Naive thymus-derived CD4-positive, alpha-beta T cell (primary cell): Measurements from ENCODE around the gene C1orf146. TPM values are rescaled to one million over a fixed set of nuclear protein-coding genes. Genes with fewer than 3 reads are reported as not detected.

ENCODE experiments used
- ATAC-seq: fragments of 150-1000 bp; cut with Tn5 transposase; 2 replicates; pipeline ENCODE4 v1.10.0; 2021; ENCODE audit warnings: mild to moderate bottlenecking, moderate library complexity
- CTCF ChIA-PET: fragments of 350-600 bp; sonication (Branson Sonifier 250); formaldehyde crosslinking; loops from one replicate; lab custom pipeline; 2021; ENCODE audit warnings: antibody characterized with exemption; lab: Charles Lee
- POLR2A ChIA-PET: fragments of 350-600 bp; sonication (Branson Sonifier 250); formaldehyde crosslinking; loops from one replicate; lab custom pipeline; 2021; ENCODE audit warnings: antibody characterized with exemption, inconsistent platforms; lab: Charles Lee
- DNase-seq, 9 donors: peaks; one replicate each; pipeline versions ENCODE4 v3.0.0 to v3.0.0-alpha.2; 2020 to 2022; ENCODE audit warnings: mixed read lengths in 1 of 9
- H3K27ac ChIP-seq: one replicate; pipeline ENCODE4 v1.7.0; 2013; ENCODE audit warnings: mild to moderate bottlenecking, low read depth, low read length, moderate library complexity
- H3K27me3 ChIP-seq, 2 donors: one replicate each; pipeline ENCODE4 v1.7.0; 2013; ENCODE audit warnings: low read length in 2 of 2, mild to moderate bottlenecking in 2 of 2, moderate library complexity in 2 of 2; ENCODE audit not compliant: control insufficient read depth in 2 of 2, insufficient read depth in 2 of 2
- H3K36me3 ChIP-seq, 3 experiments: 1 replicate in 2 of 3; 2 replicates in 1 of 3; pipeline ENCODE4 v1.7.0; 2013; ENCODE audit warnings: low read length in 3 of 3, mild to moderate bottlenecking in 3 of 3, moderate library complexity in 1 of 3; ENCODE audit not compliant: insufficient read depth in 3 of 3, control insufficient read depth in 2 of 3
- H3K4me1 ChIP-seq, 2 donors: one replicate each; pipeline ENCODE4 v1.7.0; 2013; ENCODE audit warnings: low read length in 2 of 2, mild to moderate bottlenecking in 2 of 2, moderate library complexity in 1 of 2; ENCODE audit not compliant: control insufficient read depth in 2 of 2, insufficient read depth in 2 of 2
- H3K4me3 ChIP-seq: 2 replicates; pipeline ENCODE4 v1.7.0; 2013; ENCODE audit warnings: mild to moderate bottlenecking, low read length
- H3K9me3 ChIP-seq, 3 experiments: 1 replicate in 2 of 3; 2 replicates in 1 of 3; pipeline ENCODE4 v1.7.0; 2013; ENCODE audit warnings: low read length in 3 of 3; ENCODE audit not compliant: control insufficient read depth in 2 of 3
- H3K27ac Mint-ChIP-seq, 9 donors: one replicate each; pipeline ENCODE4 v1.8.0; 2020 to 2022; ENCODE audit warnings: mixed read lengths in 9 of 9, mild to moderate bottlenecking in 8 of 9, moderate library complexity in 5 of 9, inconsistent platforms in 2 of 9
- H3K27me3 Mint-ChIP-seq, 5 donors: one replicate each; pipeline ENCODE4 v1.8.0; 2021 to 2022; ENCODE audit warnings: mixed read lengths in 5 of 5, mild to moderate bottlenecking in 1 of 5
- H3K36me3 Mint-ChIP-seq, 5 donors: one replicate each; pipeline ENCODE4 v1.8.0; 2020 to 2022; ENCODE audit warnings: mixed read lengths in 5 of 5, mild to moderate bottlenecking in 3 of 5, inconsistent platforms in 1 of 5
- H3K4me1 Mint-ChIP-seq, 7 donors: one replicate each; pipeline ENCODE4 v1.8.0; 2020 to 2022; ENCODE audit warnings: mixed read lengths in 7 of 7, mild to moderate bottlenecking in 3 of 7, inconsistent platforms in 1 of 7
- H3K4me3 Mint-ChIP-seq, 10 donors: one replicate each; pipeline ENCODE4 v1.8.0; 2020 to 2022; ENCODE audit warnings: mild to moderate bottlenecking in 10 of 10, mixed read lengths in 10 of 10, moderate library complexity in 6 of 10, inconsistent platforms in 2 of 10
- H3K9me3 Mint-ChIP-seq, 11 donors: one replicate each; pipeline ENCODE4 v1.8.0; 2020 to 2022; ENCODE audit warnings: mixed read lengths in 11 of 11, mild to moderate bottlenecking in 4 of 11, inconsistent platforms in 1 of 11, moderate library complexity in 1 of 11
- intact Hi-C, 2 donors: fragments of 100-400 bp; cut with micrococcal nuclease; formaldehyde crosslinking; loops; one replicate each; pipeline ENCODE4 v1.15.1; 2023
- polyA plus RNA-seq, 2 donors: library from polyadenylated mRNA; unstranded; fragments of 300-500 nt; fragmentation: Illumina TruSeq; gene quantifications; one replicate each; pipeline ENCODE4 v1.2.3, GENCODE V29; 2021
- total RNA-seq, 6 experiments: library from RNA in 5 of 6; stranded (reverse) in 5 of 6; gene quantifications; 1 replicate in 5 of 6; 2 replicates in 1 of 6; pipeline ENCODE4 v1.2.3 and lab custom pipeline; 2021 to 2026

The C1orf146 gene
- total and polyA plus RNA-seq, 7 experiments from 2014 or later: not detected

GRCh38 chr1:92211166-92211565 is 6.5 kb upstream of the C1orf146 start:
- ATAC-seq: no peak
- CTCF ChIA-PET: interaction anchor here (1.4 kb wide), 1 partner anchor 9 kb away, joined by 5 read pairs; no protein-coding TSS in a partner anchor

GRCh38 chr1:92218559-92218958 is 844 bp downstream of the C1orf146 start:
- intact Hi-C loops: no loop called here
- Mint-ChIP-seq H3K4me3 (no peak overlapping the region), H3K4me1 (no peaks in the 10 kb centered on the region), H3K9me3 (peaks cover 0 to 6% (median 0%) of the 10 kb centered on the region in 11 donors), H3K27me3 (no peaks in the 10 kb centered on the region), H3K27ac (no peak overlapping the region), H3K36me3 (peaks cover 0 to 7% (median 0%) of the 10 kb centered on the region in 5 donors)
- ATAC-seq (no peak), DNase-seq (no peak)
- Histone ChIP-seq H3K27me3 (no peaks in the 10 kb centered on the region), H3K4me1 (no peaks in the 10 kb centered on the region), H3K27ac (no peak overlapping the region), H3K4me3 (no peak overlapping the region), H3K36me3 (no peaks in the 10 kb centered on the region), H3K9me3 (no peaks in the 10 kb centered on the region)
- ChIA-PET CTCF (no interaction called here), POLR2A (no interaction called here)

More at GRCh38 chr1:92211166-92211565, 6.5 kb upstream of the C1orf146 start:
- Mint-ChIP-seq H3K27me3 (peaks cover 0 to 2% (median 0%) of the 10 kb centered on the region in 5 donors), H3K4me3 (no peak overlapping the region), H3K9me3 (peaks cover 0 to 9% (median 0%) of the 10 kb centered on the region in 11 donors), H3K27ac (no peak overlapping the region), H3K36me3 (peaks cover 0 to 7% (median 3%) of the 10 kb centered on the region in 5 donors), H3K4me1 (peaks cover 7 to 33% (median 23%) of the 10 kb centered on the region in 7 donors)
- Histone ChIP-seq H3K27ac (no peak overlapping the region), H3K36me3 (no peaks in the 10 kb centered on the region), H3K9me3 (no peaks in the 10 kb centered on the region), H3K4me3 (no peak overlapping the region), H3K4me1 (peaks cover 0 to 17% of the 10 kb centered on the region in 2 donors), H3K27me3 (no peaks in the 10 kb centered on the region)
- no peak for DNase-seq
- intact Hi-C loops: no loop called here
- POLR2A ChIA-PET: no interaction called here

- POLR2A ChIA-PET: no interaction called here
- CTCF ChIA-PET: no interaction called here
Observed at GRCh38 chr1:92219028-92219427, 1.3 kb downstream of the C1orf146 start.

GRCh38 chr1:92228401-92228800 is 10.7 kb downstream of the C1orf146 start:
- ChIA-PET POLR2A (no interaction called here), CTCF (no interaction called here)
- Mint-ChIP-seq H3K4me1 (no peaks in the 10 kb centered on the region), H3K9me3 (peaks cover 0 to 3% (median 0%) of the 10 kb centered on the region in 11 donors), H3K36me3 (no peaks in the 10 kb centered on the region), H3K27me3 (peaks cover 0 to 4% (median 0%) of the 10 kb centered on the region in 5 donors), H3K27ac (no peak overlapping the region), H3K4me3 (no peak overlapping the region)
- H3K36me3 ChIP-seq: no peaks in the 10 kb centered on the region
- DNase-seq (no peak), ATAC-seq (no peak)
- intact Hi-C loops: no loop called here
- no peaks in the 10 kb centered on the region for H3K9me3 ChIP-seq
- no peak overlapping the region for H3K27ac ChIP-seq
- H3K27me3 ChIP-seq: no peaks in the 10 kb centered on the region
- H3K4me3 ChIP-seq: no peak overlapping the region
- no peaks in the 10 kb centered on the region for H3K4me1 ChIP-seq

More at GRCh38 chr1:92219028-92219427, 1.3 kb downstream of the C1orf146 start:
- Histone ChIP-seq H3K36me3 (no peaks in the 10 kb centered on the region), H3K9me3 (no peaks in the 10 kb centered on the region), H3K4me3 (no peak overlapping the region), H3K4me1 (no peaks in the 10 kb centered on the region), H3K27ac (no peak overlapping the region), H3K27me3 (no peaks in the 10 kb centered on the region)
- DNase-seq (no peak), ATAC-seq (no peak)
- Mint-ChIP-seq H3K27ac (no peak overlapping the region), H3K27me3 (no peaks in the 10 kb centered on the region), H3K4me1 (no peaks in the 10 kb centered on the region), H3K36me3 (peaks cover 0 to 7% (median 0%) of the 10 kb centered on the region in 5 donors), H3K9me3 (peaks cover 0 to 6% (median 0%) of the 10 kb centered on the region in 11 donors), H3K4me3 (no peak overlapping the region)
- intact Hi-C loops: no loop called here

- ChIA-PET CTCF (interaction anchor here (0.7 kb wide), 1 partner anchor 184 kb away, joined by 3 read pairs; no protein-coding TSS in a partner anchor), POLR2A (interaction anchor here (0.7 kb wide), 1 partner anchor 202 kb away, joined by 3 read pairs; no protein-coding TSS in a partner anchor)
- Histone ChIP-seq H3K27ac (no peak overlapping the region), H3K4me1 (no peaks in the 10 kb centered on the region), H3K4me3 (no peak overlapping the region), H3K9me3 (no peaks in the 10 kb centered on the region), H3K27me3 (no peaks in the 10 kb centered on the region), H3K36me3 (no peaks in the 10 kb centered on the region)
- intact Hi-C loops: no loop called here
- Mint-ChIP-seq H3K4me3 (no peak overlapping the region), H3K36me3 (no peaks in the 10 kb centered on the region), H3K27ac (no peak overlapping the region), H3K27me3 (peaks cover 0 to 4% (median 0%) of the 10 kb centered on the region in 5 donors), H3K4me1 (no peaks in the 10 kb centered on the region), H3K9me3 (peaks cover 0 to 3% (median 0%) of the 10 kb centered on the region in 11 donors)
- DNase-seq: no peak
- no peak for ATAC-seq
Observed at GRCh38 chr1:92230736-92231135, 13.0 kb downstream of the C1orf146 start.

- Histone ChIP-seq H3K27me3 (no peaks in the 10 kb centered on the region), H3K4me1 (no peaks in the 10 kb centered on the region), H3K36me3 (no peaks in the 10 kb centered on the region), H3K4me3 (no peak overlapping the region), H3K9me3 (no peaks in the 10 kb centered on the region), H3K27ac (no peak overlapping the region)
- POLR2A ChIA-PET: interaction anchor here (0.6 kb wide), 1 partner anchor 321 kb away, joined by 3 read pairs; no protein-coding TSS in a partner anchor
- H3K27me3 Mint-ChIP-seq: peaks cover 0 to 15% (median 5%) of the 10 kb centered on the region in 5 donors
- peaks cover 0 to 2% (median 0%) of the 10 kb centered on the region in 7 donors for H3K4me1 Mint-ChIP-seq
- H3K27ac Mint-ChIP-seq: no peak overlapping the region
- no peak overlapping the region for H3K4me3 Mint-ChIP-seq
- DNase-seq: no peak
- H3K9me3 Mint-ChIP-seq: peaks cover 0 to 2% (median 0%) of the 10 kb centered on the region in 11 donors
- intact Hi-C loops: no loop called here
- no peak for ATAC-seq
- CTCF ChIA-PET: interaction anchor here (1.2 kb wide), 1 partner anchor 59 kb away, joined by 3 read pairs; no protein-coding TSS in a partner anchor
- H3K36me3 Mint-ChIP-seq: peaks cover 0 to 2% (median 0%) of the 10 kb centered on the region in 5 donors
Observed at GRCh38 chr1:92240034-92240433, 22.3 kb downstream of the C1orf146 start.

- Histone ChIP-seq H3K9me3 (no peaks in the 10 kb centered on the region), H3K4me3 (no peak overlapping the region), H3K36me3 (peaks cover 0 to 6% (median 0%) of the 10 kb centered on the region in 3 experiments), H3K27ac (no peak overlapping the region), H3K27me3 (no peaks in the 10 kb centered on the region), H3K4me1 (no peaks in the 10 kb centered on the region)
- ChIA-PET CTCF (no interaction called here), POLR2A (no interaction called here)
- intact Hi-C loops: no loop called here
- Mint-ChIP-seq H3K27me3 (peaks cover 0 to 2% (median 0%) of the 10 kb centered on the region in 5 donors), H3K4me3 (no peak overlapping the region), H3K27ac (peak overlapping the region in 4 of 9 donors; percentile 15 to 53 (median 32)), H3K9me3 (peaks cover 0 to 1% (median 0%) of the 10 kb centered on the region in 11 donors), H3K36me3 (peaks cover 0 to 16% (median 5%) of the 10 kb centered on the region in 5 donors), H3K4me1 (peaks cover 0 to 2% (median 0%) of the 10 kb centered on the region in 7 donors)
- ATAC-seq (no peak), DNase-seq (no peak)
Observed at GRCh38 chr1:92244376-92244775, 26.7 kb downstream of the C1orf146 start.
